K562 (cell line): Measurements from ENCODE around the gene SH3BP2. TPM values are rescaled to one million over a fixed set of nuclear protein-coding genes. Genes with fewer than 3 reads are reported as not detected.

ENCODE experiments used
- BRCA1 ChIP-seq, 2 experiments: fragments of 450-650 bp in 1 of 2; sonication (generic) in 1 of 2; formaldehyde crosslinking in 1 of 2; IDR thresholded peaks; 2 replicates each; pipeline versions ENCODE4 v1.5.0 to v1.6.1; 2017 to 2020; ENCODE audit warnings: mild to moderate bottlenecking in 1 of 2, missing genetic modification reagents in 1 of 2
- CHAMP1 ChIP-seq: fragments of 450-650 bp; IDR thresholded peaks from 2 replicates; pipeline ENCODE4 v1.6.1; 2016; ENCODE audit warnings: mild to moderate bottlenecking
- E2F6 ChIP-seq, 2 experiments: IDR thresholded peaks; 2 replicates each; pipeline ENCODE4 v1.6.1; 2011; ENCODE audit warnings: borderline replicate concordance in 1 of 2, control low read depth in 1 of 2, low read depth in 1 of 2, low read length in 1 of 2, mild to moderate bottlenecking in 1 of 2, mixed read lengths in 1 of 2, moderate library complexity in 1 of 2; ENCODE audit not compliant: insufficient read depth in 1 of 2, insufficient read length in 1 of 2, poor library complexity in 1 of 2, severe bottlenecking in 1 of 2; ENCODE audit errors: extremely low read depth in 1 of 2
- EWSR1 ChIP-seq: fragments of 450-650 bp; IDR thresholded peaks from 2 replicates; pipeline ENCODE4 v1.6.1; 2018; ENCODE audit warnings: borderline replicate concordance, mild to moderate bottlenecking, low read depth, moderate library complexity; ENCODE audit not compliant: partially characterized antibody
- FOXA3 ChIP-seq, 2 experiments: fragments of 450-650 bp in 1 of 2; sonication (generic) in 1 of 2; formaldehyde crosslinking; IDR thresholded peaks in 1 of 2; conservative IDR thresholded peaks in 1 of 2; 2 replicates each; pipeline versions ENCODE4 v1.4.0 to v1.8.0; 2020 to 2022; ENCODE audit warnings: mild to moderate bottlenecking in 2 of 2, missing genetic modification reagents in 1 of 2
- HNRNPLL ChIP-seq: fragments of 200-400 bp; formaldehyde crosslinking; IDR thresholded peaks from 2 replicates; pipeline ENCODE4 v1.6.1; 2017; ENCODE audit warnings: low read length, low read depth, mild to moderate bottlenecking; ENCODE audit not compliant: poor library complexity, severe bottlenecking
- MLX ChIP-seq, 2 experiments: fragments of 450-650 bp in 1 of 2; sonication (generic) in 1 of 2; formaldehyde crosslinking; conservative IDR thresholded peaks; 2 replicates each; pipeline versions ENCODE4 v1.4.0 to v1.8.1; 2020 to 2022; ENCODE audit warnings: mild to moderate bottlenecking in 1 of 2, missing genetic modification reagents in 1 of 2
- MTA2 ChIP-seq: fragments of 450-650 bp; IDR thresholded peaks from 2 replicates; pipeline ENCODE4 v1.6.1; 2016; ENCODE audit warnings: low read depth
- NFYB ChIP-seq: IDR thresholded peaks from 2 replicates; pipeline ENCODE4 v1.6.1; 2011; ENCODE audit warnings: mild to moderate bottlenecking, moderate library complexity; ENCODE audit not compliant: insufficient read length; ENCODE audit errors: extremely low read depth
- PCBP2 ChIP-seq: fragments of 200-400 bp; formaldehyde crosslinking; IDR thresholded peaks from 2 replicates; pipeline ENCODE4 v1.6.1; 2018; ENCODE audit warnings: low read length, low read depth, mild to moderate bottlenecking, moderate library complexity; ENCODE audit not compliant: poor library complexity, severe bottlenecking
- PHF20 ChIP-seq: fragments of 450-650 bp; IDR thresholded peaks from 2 replicates; pipeline ENCODE4 v1.6.1; 2018; ENCODE audit not compliant: partially characterized antibody
- SMARCA5 ChIP-seq: fragments of 450-650 bp; IDR thresholded peaks from 2 replicates; pipeline ENCODE4 v1.6.1; 2016
- SPI1 ChIP-seq: IDR thresholded peaks from 2 replicates; pipeline ENCODE4 v1.6.1; 2011; ENCODE audit warnings: low read depth, low read length, control low read depth, borderline replicate concordance
- SREBF1 ChIP-seq: fragments of 150-350 bp; IDR thresholded peaks from 2 replicates; pipeline ENCODE4 v1.6.1; 2014; ENCODE audit warnings: antibody characterized with exemption, low read depth, low read length, borderline replicate concordance
- TGIF2 ChIP-seq: sonication (generic); formaldehyde crosslinking; IDR thresholded peaks from 2 replicates; pipeline ENCODE4 v1.8.1; 2022; ENCODE audit warnings: mild to moderate bottlenecking, missing genetic modification reagents, moderate library complexity
- XRCC4 ChIP-seq: IDR thresholded peaks from one replicate; pipeline ENCODE4 v1.6.1; 2011; ENCODE audit not compliant: insufficient read depth, insufficient read length; ENCODE audit errors: extremely low read depth
- ZC3H8 ChIP-seq: fragments of 450-650 bp; IDR thresholded peaks from 2 replicates; pipeline ENCODE4 v1.6.1; 2017
- ZNF165 ChIP-seq: fragments of 250-450 bp; sonication (Bioruptor Pico); IDR thresholded peaks from 2 replicates; pipeline ENCODE4 v1.4.0; 2020; ENCODE audit warnings: borderline replicate concordance
- ZNF436 ChIP-seq: fragments of 250-450, 450-650 bp; sonication (Bioruptor Pico); formaldehyde crosslinking; IDR thresholded peaks from 2 replicates; pipeline ENCODE4 v1.7.0; 2020; ENCODE audit warnings: mild to moderate bottlenecking
- ZNF780A ChIP-seq: fragments of 250-450 bp; sonication (Bioruptor Pico); IDR thresholded peaks from 2 replicates; pipeline ENCODE4 v1.5.0; 2021; ENCODE audit warnings: mild to moderate bottlenecking
- polyA plus RNA-seq, 8 experiments: library from polyadenylated mRNA; depleted of rRNA in 4 of 8; stranded (reverse) in 5 of 8; unstranded in 3 of 8; fragments of >200 nt; fragmentation: Nextera tagmentation in 2 of 8; fragmentation: Illumina TruSeq in 1 of 8; extraction: Ambion mirVana in 2 of 8; extraction: Trizol in 1 of 8; gene quantifications; 2 replicates each; pipeline versions ENCODE4 v1.2.1 to v1.2.3, GENCODE V29; 2011 to 2014; ENCODE audit warnings: inconsistent platforms in 1 of 8, missing spikeins in 1 of 8
- total RNA-seq, 7 experiments: library from RNA; depleted of rRNA in 6 of 7; stranded (reverse); fragments of >200 nt in 6 of 7; fragmentation: Illumina TruSeq in 2 of 7; extraction: Trizol in 2 of 7; gene quantifications; 2 replicates each; pipeline versions ENCODE4 v1.2.1 to v1.2.3, GENCODE V29; 2011 to 2021; ENCODE audit warnings: low replicate concordance in 1 of 7

The SH3BP2 gene
- total and polyA plus RNA-seq, 9 of the 15 experiments (the other 6 are each of a cell fraction or from before 2014, with no cell fraction given), result 0.34 to 16.0 (median 5.1) TPM

- TF ChIP-seq CHAMP1 (no peak), ZNF436 (CRISPR knock-in tag) (no peak), TGIF2 (CRISPR knock-in tag) (no peak), EWSR1 (no peak), ZC3H8 (no peak), PCBP2 (no peak), FOXA3 (CRISPR knock-in tag; conservative IDR thresholded peaks at IDR 0.05 in 1 of 2, IDR thresholded peaks at IDR 0.05 in 1 of 2) (no peak), MLX (CRISPR knock-in tag; conservative IDR thresholded peaks at IDR 0.05) (no peak), HNRNPLL (no peak), MTA2 (no peak), PHF20 (peak; percentile 86), E2F6 (IDR thresholded peaks at IDR 0.05; ENCODE audit: borderline replicate concordance in 1 of 2, extremely low read depth in 1 of 2, insufficient read depth in 1 of 2, insufficient read length in 1 of 2, low read depth in 1 of 2, low read length in 1 of 2, poor library complexity in 1 of 2, severe bottlenecking in 1 of 2) (peak in 1 of 2 experiments; percentile 19), SMARCA5 (no peak), SPI1 (no peak), ZNF165 (no peak), ZNF780A (CRISPR knock-in tag) (no peak), SREBF1 (no peak), BRCA1 (IDR thresholded peaks at IDR 0.05) (no peak), BRCA1 (CRISPR knock-in tag; IDR thresholded peaks at IDR 0.05) (no peak), NFYB (peak; percentile 81), XRCC4 (no peak)
These were observed 50.5 kb downstream of the SH3BP2 start, which contains the start of gene ADD1 (continued) for GRCh38 chr4:2843263-2843940.
